Subcutaneous abdominal adipose tissue (tissue), 5 donors: ENCODE measurements around the gene SORCS2.

ENCODE experiments used
- H3K27ac ChIP-seq: one replicate; pipeline ENCODE4 v1.7.0; 2013; ENCODE audit warnings: low read depth, mild to moderate bottlenecking, inconsistent platforms, low read length, moderate library complexity
- H3K27me3 ChIP-seq, 5 donors: one replicate each; pipeline ENCODE4 v1.7.0; 2013; ENCODE audit warnings: low read length in 5 of 5, inconsistent platforms in 1 of 5; ENCODE audit not compliant: control insufficient read depth in 5 of 5, insufficient read depth in 4 of 5
- H3K36me3 ChIP-seq, 5 donors: one replicate each; pipeline ENCODE4 v1.7.0; 2013; ENCODE audit warnings: low read length in 5 of 5; ENCODE audit not compliant: control insufficient read depth in 5 of 5, insufficient read depth in 5 of 5
- H3K4me1 ChIP-seq, 5 donors: one replicate each; pipeline ENCODE4 v1.7.0; 2013; ENCODE audit warnings: low read length in 5 of 5, mild to moderate bottlenecking in 3 of 5, moderate library complexity in 1 of 5; ENCODE audit not compliant: control insufficient read depth in 5 of 5, insufficient read depth in 5 of 5
- H3K4me3 ChIP-seq, 5 donors: one replicate each; pipeline ENCODE4 v1.7.0; 2013; ENCODE audit warnings: low read length in 5 of 5, low read depth in 1 of 5
- H3K9ac ChIP-seq, 5 donors: one replicate each; pipeline ENCODE4 v1.7.0; 2013; ENCODE audit warnings: low read length in 5 of 5, mild to moderate bottlenecking in 4 of 5, moderate library complexity in 3 of 5
- H3K9me3 ChIP-seq, 5 donors: one replicate each; pipeline ENCODE4 v1.7.0; 2013; ENCODE audit warnings: low read length in 5 of 5; ENCODE audit not compliant: control insufficient read depth in 5 of 5
- donor health status: healthy.
- donor health status: healthy.
- donor health status: healthy.
- donor health status: healthy.
- donor health status: healthy.

Gene SORCS2

GRCh38 chr4:7754565-7755262 is 562.4 kb downstream of the SORCS2 start:
- Histone ChIP-seq H3K4me1 (peaks cover 2 to 42% (median 23%) of the 10 kb centered on the region in 5 donors), H3K9me3 (no peaks in the 10 kb centered on the region), H3K4me3 (no peak overlapping the region), H3K27me3 (no peaks in the 10 kb centered on the region), H3K9ac (no peak overlapping the region), H3K36me3 (no peaks in the 10 kb centered on the region), H3K27ac (no peak overlapping the region)

GRCh38 chr4:7755561-7755960 is 563.2 kb downstream of the SORCS2 start:
- no peaks in the 10 kb centered on the region for H3K27me3 ChIP-seq
- H3K4me3 ChIP-seq: no peak overlapping the region
- no peak overlapping the region for H3K27ac ChIP-seq
- H3K9me3 ChIP-seq: no peaks in the 10 kb centered on the region
- H3K36me3 ChIP-seq: peaks cover 0 to 3% (median 0%) of the 10 kb centered on the region in 5 donors
- H3K4me1 ChIP-seq: peaks cover 2 to 36% (median 18%) of the 10 kb centered on the region in 5 donors
- H3K9ac ChIP-seq: no peak overlapping the region

GRCh38 chr4:7756071-7756470 is 563.7 kb downstream of the SORCS2 start:
- Histone ChIP-seq H3K36me3 (peaks cover 0 to 4% (median 1%) of the 10 kb centered on the region in 5 donors), H3K4me3 (no peak overlapping the region), H3K27me3 (no peaks in the 10 kb centered on the region), H3K9me3 (no peaks in the 10 kb centered on the region), H3K9ac (no peak overlapping the region), H3K4me1 (peaks cover 0 to 31% (median 13%) of the 10 kb centered on the region in 5 donors), H3K27ac (no peak overlapping the region)

GRCh38 chr4:7756561-7757355 is 564.4 kb downstream of the SORCS2 start:
- Histone ChIP-seq H3K4me1 (peaks cover 0 to 30% (median 13%) of the 10 kb centered on the region in 5 donors), H3K9ac (no peak overlapping the region), H3K36me3 (peaks cover 0 to 6% (median 4%) of the 10 kb centered on the region in 5 donors), H3K27me3 (no peaks in the 10 kb centered on the region), H3K9me3 (no peaks in the 10 kb centered on the region), H3K27ac (no peak overlapping the region), H3K4me3 (no peak overlapping the region)

GRCh38 chr4:7757501-7758471 is 565.4 kb downstream of the SORCS2 start:
- H3K4me3 ChIP-seq: no peak overlapping the region
- H3K9me3 ChIP-seq: no peaks in the 10 kb centered on the region
- H3K27me3 ChIP-seq: no peaks in the 10 kb centered on the region
- peaks cover 0 to 30% (median 13%) of the 10 kb centered on the region in 5 donors for H3K4me1 ChIP-seq
- H3K36me3 ChIP-seq: peaks cover 0 to 12% (median 7%) of the 10 kb centered on the region in 5 donors
- no peak overlapping the region for H3K9ac ChIP-seq
- no peak overlapping the region for H3K27ac ChIP-seq

- Histone ChIP-seq H3K9me3 (no peaks in the 10 kb centered on the region), H3K27ac (no peak overlapping the region), H3K4me1 (peaks cover 0 to 30% (median 13%) of the 10 kb centered on the region in 5 donors), H3K4me3 (no peak overlapping the region), H3K36me3 (peaks cover 0 to 18% (median 14%) of the 10 kb centered on the region in 5 donors), H3K27me3 (no peaks in the 10 kb centered on the region), H3K9ac (no peak overlapping the region)
Measured at GRCh38 chr4:7758476-7758875, 566.1 kb downstream of the SORCS2 start.

GRCh38 chr4:7759216-7759615 is 566.9 kb downstream of the SORCS2 start:
- Histone ChIP-seq H3K27me3 (no peaks in the 10 kb centered on the region), H3K4me3 (no peak overlapping the region), H3K4me1 (peaks cover 0 to 30% (median 13%) of the 10 kb centered on the region in 5 donors), H3K9ac (no peak overlapping the region), H3K27ac (no peak overlapping the region), H3K36me3 (peaks cover 0 to 24% (median 21%) of the 10 kb centered on the region in 5 donors), H3K9me3 (no peaks in the 10 kb centered on the region)

GRCh38 chr4:7759635-7760034 is 567.3 kb downstream of the SORCS2 start:
- H3K36me3 ChIP-seq: peaks cover 0 to 24% (median 22%) of the 10 kb centered on the region in 5 donors
- H3K27me3 ChIP-seq: no peaks in the 10 kb centered on the region
- peaks cover 0 to 30% (median 13%) of the 10 kb centered on the region in 5 donors for H3K4me1 ChIP-seq
- no peaks in the 10 kb centered on the region for H3K9me3 ChIP-seq
- H3K27ac ChIP-seq: no peak overlapping the region
- no peak overlapping the region for H3K9ac ChIP-seq
- H3K4me3 ChIP-seq: no peak overlapping the region

- H3K4me3 ChIP-seq: no peak overlapping the region
- peaks cover 0 to 30% (median 13%) of the 10 kb centered on the region in 5 donors for H3K4me1 ChIP-seq
- peaks cover 0 to 30% (median 28%) of the 10 kb centered on the region in 5 donors for H3K36me3 ChIP-seq
- H3K27ac ChIP-seq: no peak overlapping the region
- no peaks in the 10 kb centered on the region for H3K27me3 ChIP-seq
- H3K9me3 ChIP-seq: no peaks in the 10 kb centered on the region
- H3K9ac ChIP-seq: no peak overlapping the region
Measured at GRCh38 chr4:7760228-7760627, 567.9 kb downstream of the SORCS2 start.
